GM23248 (cell line): ENCODE measurements around the gene SCAMP2. TPM values are rescaled to one million over a fixed set of nuclear protein-coding genes. Genes with fewer than 3 reads are reported as not detected.

Experiments used
- DNase-seq: peaks from one replicate; pipeline ENCODE4 v3.0.0-alpha.2; 2015
- H2AFZ ChIP-seq: fragments of 200-600 bp; sonication (generic); 2 replicates; pipeline ENCODE4 v1.6.1; 2016; ENCODE audit warnings: antibody characterized with exemption
- H3F3A ChIP-seq: fragments of 200-600 bp; sonication (generic); 2 replicates; pipeline ENCODE4 v1.6.1; 2016; ENCODE audit warnings: mild to moderate bottlenecking, antibody characterized with exemption, mixed run types; ENCODE audit not compliant: insufficient read depth
- H3K27ac ChIP-seq: fragments of 200-600 bp; sonication (generic); 2 replicates; pipeline ENCODE4 v1.5.1; 2016; ENCODE audit warnings: mild to moderate bottlenecking
- H3K27me3 ChIP-seq: fragments of 200-600 bp; sonication (generic); replicated peaks from 2 replicates; pipeline ENCODE4 v1.6.1; 2016; ENCODE audit warnings: mild to moderate bottlenecking; ENCODE audit not compliant: insufficient read depth
- H3K36me3 ChIP-seq: fragments of 200-600 bp; sonication (generic); 2 replicates; pipeline ENCODE4 v1.6.1; 2016; ENCODE audit warnings: low read depth, mild to moderate bottlenecking
- H3K4me1 ChIP-seq: fragments of 200-600 bp; sonication (generic); 2 replicates; pipeline ENCODE4 v1.6.1; 2016; ENCODE audit warnings: mild to moderate bottlenecking; ENCODE audit not compliant: insufficient read depth
- H3K4me2 ChIP-seq: fragments of 200-600 bp; sonication (generic); one replicate; pipeline ENCODE4 v1.6.1; 2016; ENCODE audit warnings: mild to moderate bottlenecking; ENCODE audit not compliant: unreplicated experiment
- H3K4me3 ChIP-seq: fragments of 200-600 bp; sonication (generic); 2 replicates; pipeline ENCODE4 v1.5.1; 2016; ENCODE audit warnings: mild to moderate bottlenecking
- H3K79me2 ChIP-seq: fragments of 200-600 bp; sonication (generic); 2 replicates; pipeline ENCODE4 v1.6.1; 2016; ENCODE audit warnings: mild to moderate bottlenecking; ENCODE audit not compliant: insufficient read depth
- H3K9ac ChIP-seq: fragments of 200-600 bp; sonication (generic); 2 replicates; pipeline ENCODE4 v1.6.1; 2016; ENCODE audit warnings: mild to moderate bottlenecking
- H3K9me2 ChIP-seq: fragments of 200-600 bp; sonication (generic); 2 replicates; pipeline ENCODE4 v1.6.1; 2016; ENCODE audit warnings: mixed run types, mild to moderate bottlenecking, moderate library complexity; ENCODE audit not compliant: insufficient read depth
- H3K9me3 ChIP-seq: fragments of 200-600 bp; sonication (generic); one replicate; pipeline ENCODE4 v1.6.1; 2017; ENCODE audit warnings: low read depth
- H4K20me1 ChIP-seq: fragments of 200-600 bp; sonication (generic); 2 replicates; pipeline ENCODE4 v1.6.0; 2016; ENCODE audit not compliant: insufficient read depth
- EZH2 ChIP-seq: fragments of 200-600 bp; sonication (generic); IDR thresholded peaks from 2 replicates; pipeline ENCODE4 v1.6.1; 2018; ENCODE audit warnings: antibody characterized with exemption, mild to moderate bottlenecking; ENCODE audit not compliant: insufficient read depth, poor library complexity, severe bottlenecking
- EZH2phosphoT487 ChIP-seq: fragments of 200-600 bp; sonication (generic); IDR thresholded peaks from 2 replicates; pipeline ENCODE4 v1.6.1; 2018; ENCODE audit warnings: antibody characterized with exemption, moderate library complexity, mild to moderate bottlenecking, low read depth; ENCODE audit not compliant: insufficient read depth
- WGBS, 2 experiments: methylation state at CpG; one replicate each; pipeline ENCODE4 v1.1.6; 2015 to 2017; ENCODE audit warnings: low lambda C conversion rate in 2 of 2, low coverage in 1 of 2; ENCODE audit errors: missing lambda C conversion rate in 2 of 2; 5-methylcytosine and 5-hydroxymethylcytosine counted together
- in situ Hi-C: fragments of 300-500 bp; cut with MboI; formaldehyde crosslinking; loops from 2 replicates; pipeline ENCODE4 v1.15.0; 2020
- polyA plus RNA-seq: library from polyadenylated mRNA; unstranded; fragments of >200 nt; fragmentation: Nextera tagmentation; extraction: Ambion mirVana; gene quantifications from 2 replicates; pipeline ENCODE4 v1.2.1, GENCODE V29; 2016
- total RNA-seq: library from RNA; depleted of rRNA; stranded (reverse); fragments of >200 nt; shearing (Covaris generic); gene quantifications from 2 replicates; pipeline ENCODE4 v1.2.3, GENCODE V29; 2014

Gene SCAMP2
- total and polyA plus RNA-seq, 2 experiments from 2014 or later = 28.7 to 83.0 TPM

- Histone ChIP-seq H3F3A (no peaks in the 10 kb centered on the region), H3K4me3 (no peak overlapping the region), H4K20me1 (no peaks in the 10 kb centered on the region), H3K36me3 (no peaks in the 10 kb centered on the region), H3K79me2 (no peaks in the 10 kb centered on the region), H3K4me2 (no peak overlapping the region), H3K9me2 (no peaks in the 10 kb centered on the region), H3K9me3 (no peaks in the 10 kb centered on the region), H3K27ac (no peak overlapping the region), H2AFZ (no peak overlapping the region), H3K4me1 (peaks cover 7% of the 10 kb centered on the region; the same call in 1 of the 2 replicates), H3K9ac (no peak overlapping the region), H3K27me3 (no peaks in the 10 kb centered on the region)
- DNase-seq = no peak
- in situ Hi-C loops = no loop called here
- WGBS, 2 experiments = 87 to 91% methylated on average over 31 of the region's 31 CpGs
- no peak for TF ChIP-seq EZH2
- no peak for TF ChIP-seq EZH2phosphoT487
These were observed 33.4 kb downstream of the SCAMP2 start for GRCh38 chr15:74839526-74840395.

DNA sequence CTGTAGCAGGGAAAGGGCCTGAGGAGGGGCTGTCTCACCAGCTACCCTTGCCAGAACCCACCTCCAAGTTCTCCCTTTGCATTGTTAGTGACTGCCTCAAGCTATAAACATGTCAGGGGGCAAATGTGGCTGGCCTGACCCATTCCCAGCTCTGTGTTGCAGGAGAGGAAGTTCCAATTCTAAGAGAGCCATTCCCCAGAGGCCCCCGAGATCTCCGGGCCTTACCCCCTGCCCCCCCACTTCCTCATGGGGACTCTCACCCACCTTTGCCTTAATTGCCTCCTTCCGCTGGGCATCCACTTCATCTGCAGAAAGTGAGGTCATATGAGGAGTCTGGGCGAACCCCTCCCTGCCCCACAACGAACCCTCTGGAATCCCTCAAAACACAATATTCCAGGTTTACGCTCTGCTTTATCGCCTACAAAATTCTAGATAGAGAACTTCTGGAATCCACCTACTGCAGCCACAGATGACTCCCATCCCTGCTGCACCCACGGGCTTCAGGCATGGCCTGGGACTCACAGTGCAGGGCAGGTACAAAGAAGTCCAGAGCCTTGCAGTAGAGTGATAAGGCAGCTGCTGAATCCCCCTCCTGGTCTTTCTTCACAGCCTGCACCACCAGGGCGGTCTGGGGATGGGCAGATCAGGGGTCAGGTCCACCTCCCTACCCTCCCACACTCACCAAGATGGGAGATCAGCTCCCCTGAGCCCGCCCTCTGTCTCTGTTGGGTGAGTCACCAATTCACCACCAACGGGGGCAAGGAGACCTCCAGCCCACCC lies 34.2 kb downstream of the SCAMP2 start:
- no peaks in the 10 kb centered on the region for H3K9me3 ChIP-seq
- in situ Hi-C loops = no loop called here
- TF ChIP-seq EZH2 (no peak), EZH2phosphoT487 (no peak)
- H3K79me2 ChIP-seq = no peaks in the 10 kb centered on the region
- H3K4me1 ChIP-seq = peaks cover 7% of the 10 kb centered on the region; the same call in 1 of the 2 replicates
- no peak overlapping the region for H3K9ac ChIP-seq
- no peak overlapping the region for H3K4me3 ChIP-seq
- H3K27ac ChIP-seq = no peak overlapping the region
- no peaks in the 10 kb centered on the region for H3K36me3 ChIP-seq
- WGBS, 2 experiments = 80 to 85% methylated on average over 11 of the region's 11 CpGs
- no peak overlapping the region for H3K4me2 ChIP-seq
- H3F3A ChIP-seq = no peaks in the 10 kb centered on the region
- H2AFZ ChIP-seq = no peak overlapping the region
- no peaks in the 10 kb centered on the region for H3K9me2 ChIP-seq
- no peaks in the 10 kb centered on the region for H3K27me3 ChIP-seq
- no peaks in the 10 kb centered on the region for H4K20me1 ChIP-seq
- no peak for DNase-seq

DNA sequence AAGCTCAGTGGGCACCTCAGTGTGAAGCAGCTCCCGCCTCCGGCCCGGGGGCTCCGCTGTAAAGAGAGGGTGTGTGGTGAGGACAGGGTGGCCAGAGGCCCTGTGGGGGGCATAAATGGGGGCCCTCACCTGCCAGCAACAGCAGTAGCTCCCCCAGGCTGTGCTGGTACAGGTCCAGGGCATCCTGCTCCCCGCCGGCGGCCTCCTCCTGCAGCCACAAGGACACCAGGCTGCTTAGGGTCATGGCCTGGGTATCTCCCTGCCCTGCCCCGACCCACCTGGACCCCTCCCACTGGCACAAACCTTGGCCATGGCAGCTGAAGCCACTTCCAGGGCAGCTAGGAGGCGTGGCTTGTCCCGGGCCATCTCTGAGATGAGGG lies 35.0 kb downstream of the SCAMP2 start:
- in situ Hi-C loops = no loop called here
- H3F3A ChIP-seq = no peaks in the 10 kb centered on the region
- H3K4me3 ChIP-seq = no peak overlapping the region
- no peaks in the 10 kb centered on the region for H3K27me3 ChIP-seq
- no peaks in the 10 kb centered on the region for H3K36me3 ChIP-seq
- H3K4me1 ChIP-seq = 0 out of 2 replicates have a peak, but pooled peaks cover 3% of the 10 kb centered on the region
- WGBS, 2 experiments = 82 to 83% methylated on average over 6 to 10 of the region's 10 CpGs
- H3K9me3 ChIP-seq = no peaks in the 10 kb centered on the region
- TF ChIP-seq EZH2phosphoT487 (no peak), EZH2 (no peak)
- no peaks in the 10 kb centered on the region for H4K20me1 ChIP-seq
- no peak overlapping the region for H3K9ac ChIP-seq
- H3K79me2 ChIP-seq = no peaks in the 10 kb centered on the region
- no peak overlapping the region for H2AFZ ChIP-seq
- DNase-seq = no peak
- H3K4me2 ChIP-seq = no peak overlapping the region
- H3K9me2 ChIP-seq = no peaks in the 10 kb centered on the region
- H3K27ac ChIP-seq = no peak overlapping the region

- Histone ChIP-seq H3K9ac (no peak overlapping the region), H3K9me3 (no peaks in the 10 kb centered on the region), H3F3A (no peaks in the 10 kb centered on the region), H3K4me2 (no peak overlapping the region), H2AFZ (no peak overlapping the region), H3K4me1 (0 out of 2 replicates have a peak, but pooled peaks cover 3% of the 10 kb centered on the region), H3K79me2 (no peaks in the 10 kb centered on the region), H3K4me3 (no peak overlapping the region), H3K27ac (no peak overlapping the region), H3K9me2 (no peaks in the 10 kb centered on the region), H3K36me3 (no peaks in the 10 kb centered on the region), H3K27me3 (no peaks in the 10 kb centered on the region), H4K20me1 (no peaks in the 10 kb centered on the region)
- TF ChIP-seq EZH2phosphoT487 (no peak), EZH2 (no peak)
- WGBS, 2 experiments = 85 to 89% methylated on average over 14 to 15 of the region's 15 CpGs
- DNase-seq = no peak
- in situ Hi-C loops = no loop called here
These were observed 35.6 kb downstream of the SCAMP2 start for GRCh38 chr15:74837482-74838136.
